HG02840 (cell line): Measurements from ENCODE around the gene SMC5.

Experiments used
- ATAC-seq: cut with Tn5 transposase; IDR thresholded peaks from one replicate; pipeline ENCODE4 v1.9.1; 2021; ENCODE audit warnings: mild to moderate bottlenecking, moderate library complexity, moderate number of reproducible peaks; ENCODE audit not compliant: unreplicated experiment, low FRiP score

The SMC5 gene

GRCh38 chr9:70403166-70403565 lies 144.4 kb downstream of the SMC5 start:
- ATAC-seq = no peak

GRCh38 chr9:70403618-70404025 lies 144.8 kb downstream of the SMC5 start:
- ATAC-seq = no peak

- no peak for ATAC-seq
Observed at GRCh38 chr9:70404261-70404660, 145.5 kb downstream of the SMC5 start.
